Nucleus accumbens (tissue), 56 donors: ENCODE results near the gene SMYD4.
A peak's percentile ranks its signal among the peaks of the same experiment; 100 is the strongest.

Experiments used
- DNase-seq, 56 donors: peaks; one replicate each; lab custom pipeline; 2025; lab: John Stamatoyannopoulos, UW

SMYD4 gene

DNA sequence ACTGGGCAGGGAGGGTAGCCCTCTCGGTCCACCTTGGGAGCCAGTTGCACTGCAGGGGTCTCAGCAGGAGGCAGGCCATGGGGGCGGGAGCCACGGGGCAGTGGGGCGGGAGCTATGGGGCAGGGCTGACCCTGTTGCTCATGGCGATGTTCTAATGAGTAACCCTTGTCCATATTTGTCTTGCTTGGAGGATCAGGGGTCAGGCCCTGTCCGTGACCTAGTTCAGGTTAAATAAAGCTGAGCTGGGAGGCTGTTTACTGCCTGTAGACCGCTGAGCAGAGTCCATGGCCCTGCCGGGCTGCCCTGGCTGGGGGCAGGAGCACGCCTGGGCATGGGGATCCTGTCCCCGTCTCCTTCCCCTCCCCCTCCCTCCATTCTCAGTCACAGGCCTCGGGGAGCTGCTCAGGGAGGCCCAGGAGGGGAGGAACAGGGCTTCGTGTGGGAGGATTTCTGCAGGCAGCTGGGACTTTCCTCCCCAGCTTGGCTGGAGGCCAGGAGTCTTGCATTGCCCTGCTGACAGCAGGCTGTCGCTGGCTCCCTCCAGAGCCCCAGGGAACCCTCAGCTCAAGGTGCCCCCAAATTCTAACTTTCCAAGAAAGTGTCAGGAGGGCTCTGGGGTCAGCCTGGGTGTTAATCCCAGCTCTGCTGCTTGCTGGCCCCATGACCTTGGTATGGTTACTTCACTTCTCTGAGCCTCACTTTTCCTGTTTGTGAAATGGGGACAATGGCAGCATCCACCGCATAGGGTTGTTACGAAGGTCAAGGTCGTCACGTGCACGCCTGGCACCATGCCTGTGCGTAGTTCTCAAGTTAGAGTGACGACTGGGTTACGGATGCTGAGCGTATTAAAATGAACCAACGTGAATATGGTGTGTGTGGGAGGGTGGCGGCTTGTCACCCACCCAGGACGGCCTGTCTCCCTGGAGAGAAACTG lies 93.1 kb downstream of the SMYD4 start:
- peak in 14 of 56 donors; percentile 8 to 57 (median 20) for DNase-seq

GRCh38 chr17:1735834-1736347 lies 93.8 kb downstream of the SMYD4 start:
- DNase-seq, result no peak

DNA sequence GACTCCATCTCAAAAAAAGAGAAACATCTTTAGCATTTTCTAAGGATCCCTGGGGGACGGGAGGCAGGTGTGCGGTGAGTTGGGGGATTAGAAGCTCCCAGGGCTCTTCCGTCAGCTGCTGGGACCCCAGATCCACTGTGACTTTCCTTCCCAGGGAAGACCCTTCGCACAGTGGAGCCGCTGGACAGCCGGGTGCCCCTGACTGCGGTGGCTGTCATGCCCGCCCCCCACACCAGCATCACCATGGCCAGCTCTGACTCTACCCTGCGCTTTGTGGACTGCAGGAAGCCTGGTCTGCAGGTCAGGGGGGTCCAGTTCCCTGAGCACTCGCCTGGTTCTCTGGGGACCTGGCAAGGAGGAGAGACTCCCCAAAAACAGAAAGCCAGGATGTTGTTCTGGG lies 94.3 kb downstream of the SMYD4 start:
- no peak for DNase-seq

GRCh38 chr17:1733759-1734158 lies 95.9 kb downstream of the SMYD4 start:
- no peak for DNase-seq

DNA sequence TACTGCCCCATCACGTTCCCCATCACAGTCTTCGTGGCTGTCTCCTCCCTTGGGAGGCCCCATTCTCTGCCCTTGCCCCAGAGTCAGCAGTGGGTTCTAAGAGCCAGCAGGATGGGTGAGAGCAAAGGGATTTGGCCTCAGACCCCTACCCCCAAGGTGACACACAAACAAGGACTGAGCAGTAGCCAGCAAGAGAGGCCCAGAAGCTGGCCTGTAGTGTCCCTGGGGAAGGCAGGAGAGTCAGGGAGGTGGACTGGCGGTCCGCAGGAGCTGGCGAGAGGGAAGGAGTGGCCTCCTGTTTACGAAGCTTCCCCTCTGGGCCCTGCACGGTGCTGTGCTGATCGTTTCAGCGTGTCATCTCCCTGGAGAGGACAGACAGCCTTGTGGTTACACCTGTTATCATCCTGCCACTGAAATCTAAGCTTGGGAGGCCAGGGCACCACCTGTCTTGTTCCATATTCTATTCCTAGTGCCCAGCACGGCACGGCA lies 96.8 kb downstream of the SMYD4 start:
- DNase-seq, result no peak

GRCh38 chr17:1732241-1732832 lies 97.4 kb downstream of the SMYD4 start:
- DNase-seq, result no peak

GRCh38 chr17:1731194-1731506 lies 98.6 kb downstream of the SMYD4 start:
- DNase-seq, result no peak

- peak in 17 of 56 donors; percentile 8 to 48 (median 21) for DNase-seq
Measured at GRCh38 chr17:1730326-1731193, 99.1 kb downstream of the SMYD4 start.

DNA sequence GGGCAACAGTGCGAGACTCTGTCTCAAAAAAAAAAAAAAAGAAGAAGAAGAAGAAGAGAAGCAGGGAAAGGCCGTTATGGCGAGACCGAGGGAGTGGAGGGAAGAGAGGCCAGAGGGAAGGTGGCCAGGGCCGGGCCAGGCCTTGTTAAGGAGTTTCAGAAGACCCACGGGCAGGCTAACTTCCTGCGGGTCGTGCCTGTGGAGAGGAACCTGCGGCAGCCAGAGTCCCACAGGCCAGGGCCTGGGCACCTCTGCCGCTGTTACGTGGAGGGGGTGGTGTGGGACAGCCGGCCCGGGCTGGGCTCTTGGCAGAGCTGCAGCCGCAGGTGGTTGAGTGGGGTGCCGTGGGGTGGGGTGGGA lies 99.8 kb downstream of the SMYD4 start:
- DNase-seq, result no peak
